IPS-NIHi7 (cell line): Measurements from ENCODE around the gene MGME1.

Experiments
- DNase-seq: peaks from one replicate; pipeline ENCODE4 v3.0.0; 2012; ENCODE audit warnings: mixed read lengths; ENCODE audit errors: extremely low spot score

The MGME1 gene

DNA sequence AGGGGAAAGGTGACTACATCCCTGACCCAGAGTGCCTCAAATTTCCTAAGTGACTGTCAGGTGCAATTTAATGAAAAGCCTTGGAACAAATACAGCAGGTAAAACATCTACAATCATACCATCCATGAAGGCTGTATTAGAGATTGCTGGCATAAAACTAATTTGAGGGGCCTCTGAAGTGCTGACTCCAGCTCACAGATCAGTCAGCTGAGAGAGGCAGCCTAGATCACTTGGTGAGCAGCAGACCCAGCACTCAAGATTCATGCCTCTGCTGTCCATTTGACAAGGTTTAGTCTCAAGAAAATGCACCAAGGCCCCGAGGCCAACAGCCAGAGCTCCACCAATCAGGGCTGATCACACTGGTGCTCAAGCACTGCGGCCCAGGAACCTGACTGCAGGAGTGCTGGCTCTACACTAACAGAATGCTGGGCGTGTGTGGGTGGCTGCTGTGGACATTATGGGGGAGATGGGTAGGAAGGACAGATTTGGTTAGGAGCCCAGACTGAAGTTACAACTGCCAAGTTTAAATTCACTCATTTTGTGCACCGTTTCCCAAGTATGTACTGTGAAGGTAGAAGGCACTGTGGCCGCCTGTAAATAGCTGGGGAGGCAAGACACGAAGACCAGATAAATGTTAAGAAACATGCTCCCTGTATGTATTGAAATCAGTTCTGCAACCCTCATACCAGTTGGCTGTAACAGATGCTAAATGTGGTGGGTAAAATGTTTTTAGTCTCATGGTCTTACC, 28.4 kb upstream of the MGME1 start:
- DNase-seq = peak; percentile 45

DNA sequence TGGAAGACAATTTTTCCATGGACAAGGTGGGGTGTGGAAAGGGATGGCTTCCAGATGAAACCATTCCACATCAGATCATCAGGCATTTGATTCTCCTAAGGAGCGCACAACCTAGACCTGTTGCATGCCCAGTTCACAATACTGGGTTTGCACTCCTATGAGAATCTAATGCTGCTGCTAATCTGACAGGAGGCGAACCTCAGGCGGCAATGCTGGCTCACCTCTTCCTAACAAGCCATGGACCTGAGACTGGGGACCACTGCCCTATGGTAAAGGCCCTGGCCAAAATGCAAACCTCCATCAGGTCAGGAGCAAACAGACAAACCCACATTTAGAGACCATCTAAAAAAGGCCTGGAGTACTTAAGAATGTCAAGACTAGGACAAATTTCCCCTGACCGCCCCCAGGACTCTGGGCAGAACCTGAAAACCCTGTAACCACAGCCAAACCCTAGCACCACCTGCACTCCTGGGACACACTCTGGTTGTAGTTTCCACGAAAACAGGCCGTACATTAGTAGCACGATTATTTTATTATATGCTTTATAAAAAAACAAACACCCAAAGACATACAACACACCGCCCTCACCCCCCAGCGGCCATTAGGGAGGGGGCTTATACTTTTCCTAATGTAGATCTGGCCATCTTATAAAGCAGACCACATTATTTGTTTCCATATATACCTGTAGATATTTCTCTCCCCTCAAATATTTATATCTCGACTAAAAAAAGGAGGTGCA, 27.6 kb upstream of the MGME1 start:
- DNase-seq = no peak

DNA sequence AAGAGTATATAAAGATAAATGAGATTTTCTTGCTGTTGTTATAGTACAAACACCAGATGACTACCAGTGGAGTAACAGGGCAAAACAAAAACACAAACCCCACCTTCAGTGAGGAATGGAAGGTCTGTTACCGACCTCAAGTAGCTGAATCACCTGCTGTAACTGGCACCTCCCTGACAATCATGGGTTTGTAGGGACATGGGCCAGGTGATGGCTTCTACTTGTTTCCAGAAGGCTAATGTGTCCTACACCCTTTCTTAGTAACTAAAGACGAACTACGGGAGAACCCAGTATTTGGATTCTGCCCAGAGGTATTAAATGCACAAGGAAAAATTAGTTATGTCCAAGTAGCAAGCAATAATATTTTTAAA, 27.0 kb upstream of the MGME1 start:
- DNase-seq = no peak

DNA sequence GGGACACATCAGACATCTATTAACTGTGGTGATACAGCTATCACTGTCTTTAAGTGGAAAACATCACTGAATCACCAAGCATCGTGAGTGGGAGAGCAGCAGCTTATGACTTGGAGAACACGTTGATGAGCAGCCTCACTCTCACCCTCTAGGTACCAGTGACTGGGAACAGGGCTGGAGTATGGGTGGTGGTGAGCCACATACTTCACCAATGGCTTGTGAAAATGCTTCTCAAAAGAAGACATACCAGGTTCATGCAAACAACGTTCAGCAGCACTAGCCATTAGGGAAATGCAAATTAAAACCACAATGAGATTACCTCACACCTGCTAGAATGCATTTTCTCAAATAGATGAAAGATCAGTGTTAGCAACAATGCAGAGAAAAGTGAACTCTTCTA, 25.5 kb upstream of the MGME1 start:
- DNase-seq = no peak

DNA sequence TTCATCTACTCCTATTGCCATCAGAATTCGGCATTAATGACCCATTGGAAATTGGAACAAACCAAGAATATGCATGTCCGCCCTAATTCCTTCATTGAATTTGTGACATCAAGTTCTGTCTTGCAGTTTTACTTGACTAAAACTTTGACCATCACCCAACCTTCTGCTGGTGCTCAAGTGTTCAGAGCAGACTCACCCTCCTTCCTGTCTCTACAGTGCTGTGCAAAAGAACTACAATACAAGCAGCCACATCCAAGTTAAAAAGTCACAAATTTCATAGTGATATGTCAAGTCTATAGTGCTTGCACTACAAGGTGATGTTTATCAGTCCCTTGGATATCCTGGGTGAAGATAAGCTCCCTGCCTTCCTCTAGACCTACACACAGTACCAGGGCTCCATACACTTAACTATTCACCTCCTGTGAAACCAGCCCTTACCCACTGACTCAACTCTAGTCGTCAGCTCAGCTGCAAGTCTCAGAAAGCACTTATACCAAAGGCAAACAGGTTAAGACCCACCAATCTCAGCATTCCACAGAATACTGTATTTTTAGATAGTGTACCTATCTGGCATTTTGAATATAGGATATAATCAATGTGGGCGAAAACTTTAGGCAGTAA, 23.9 kb upstream of the MGME1 start:
- no peak for DNase-seq

DNA sequence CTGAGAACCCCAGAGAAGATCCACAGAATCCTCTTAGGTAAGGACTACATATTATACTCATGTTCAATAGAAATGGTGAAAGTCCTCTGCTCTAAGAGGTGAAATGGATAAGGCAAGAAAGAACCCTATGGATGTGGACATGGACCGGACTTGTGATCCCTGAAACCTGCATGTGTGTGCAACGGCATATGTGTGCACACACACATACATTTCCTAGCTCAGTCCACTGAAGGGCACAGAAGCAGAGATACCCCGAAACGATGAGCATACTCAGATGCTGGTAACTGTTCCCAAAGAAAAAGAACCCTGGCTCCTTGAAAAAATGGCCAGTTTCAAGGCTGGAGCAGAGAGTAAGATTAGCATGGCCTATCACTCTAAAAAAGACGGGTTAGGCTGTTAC, 22.8 kb upstream of the MGME1 start:
- no peak for DNase-seq

DNA sequence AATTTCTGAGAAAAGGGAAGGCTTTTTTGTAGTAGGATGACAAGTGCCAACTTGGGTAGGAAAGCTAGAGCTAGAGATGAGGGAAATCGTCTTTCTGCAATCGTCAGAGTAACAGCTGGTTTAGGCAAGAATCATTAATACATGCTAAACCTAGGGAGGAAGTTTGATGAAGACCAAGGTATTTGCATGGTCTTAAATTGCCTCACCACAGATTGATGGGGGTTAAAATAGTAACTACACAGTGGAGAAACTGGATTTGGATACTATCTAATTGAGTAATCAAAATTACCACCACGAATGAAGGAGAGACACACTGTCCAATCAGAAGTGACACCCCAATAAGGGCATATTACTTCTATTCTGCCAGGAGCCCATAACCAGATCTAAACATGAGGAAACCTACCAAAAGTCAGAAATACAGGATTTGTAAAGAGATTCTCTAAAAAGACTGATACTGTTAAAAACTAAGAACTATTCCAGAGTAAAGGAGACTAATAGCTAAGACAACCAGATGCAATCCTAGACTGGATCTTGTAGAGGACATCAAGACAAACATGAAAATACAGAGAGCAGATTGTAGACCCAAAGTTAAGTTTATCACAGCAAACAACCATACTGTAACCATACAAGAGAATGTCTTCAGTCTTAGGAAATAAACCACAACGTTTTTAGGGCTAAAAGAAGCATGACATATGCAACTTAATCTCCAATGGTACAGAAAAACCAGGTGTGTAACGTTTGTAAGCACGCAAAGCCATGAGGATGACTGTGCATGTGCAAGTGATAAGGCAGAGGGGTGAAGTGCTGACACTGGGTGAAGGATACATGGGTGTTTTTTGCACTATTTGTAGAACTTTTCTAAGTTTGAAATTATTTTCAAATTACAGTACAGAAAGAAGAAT, 22.0 kb upstream of the MGME1 start:
- DNase-seq = no peak

DNA sequence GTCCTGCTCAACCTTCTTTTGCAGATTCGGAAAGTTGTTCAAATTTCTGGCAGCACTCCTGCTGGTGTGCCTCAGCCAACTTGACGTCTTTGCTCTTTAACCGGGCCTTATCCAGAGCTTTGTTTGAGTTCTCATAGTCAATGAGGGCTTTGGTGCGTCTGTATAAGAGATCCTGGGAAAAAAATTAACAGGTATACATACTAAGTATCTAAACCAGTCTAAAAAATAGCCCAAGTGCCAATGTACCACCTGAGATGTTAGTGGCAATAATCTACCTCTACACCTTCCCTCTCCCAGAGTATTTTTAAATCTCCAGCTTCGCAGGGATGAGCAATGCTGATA, 21.4 kb upstream of the MGME1 start:
- DNase-seq = no peak

DNA sequence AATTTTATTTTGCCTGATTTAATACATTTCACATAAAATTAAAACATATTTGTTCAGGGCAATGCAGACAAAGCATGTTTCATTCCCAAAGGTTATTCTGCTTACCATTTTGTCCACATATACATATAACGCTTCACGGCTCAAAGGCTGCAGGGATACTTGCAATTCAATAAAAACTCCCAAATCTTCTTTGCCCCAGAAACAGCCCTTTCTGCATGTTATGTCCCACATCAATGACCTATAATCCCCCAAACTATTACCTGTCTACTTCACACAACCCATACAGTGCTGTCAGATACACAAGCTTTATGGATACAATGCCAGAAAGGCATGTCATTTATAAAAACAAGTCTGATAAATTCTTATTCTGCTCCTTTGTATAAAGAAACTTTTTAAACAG, 20.4 kb upstream of the MGME1 start:
- DNase-seq = no peak

DNA sequence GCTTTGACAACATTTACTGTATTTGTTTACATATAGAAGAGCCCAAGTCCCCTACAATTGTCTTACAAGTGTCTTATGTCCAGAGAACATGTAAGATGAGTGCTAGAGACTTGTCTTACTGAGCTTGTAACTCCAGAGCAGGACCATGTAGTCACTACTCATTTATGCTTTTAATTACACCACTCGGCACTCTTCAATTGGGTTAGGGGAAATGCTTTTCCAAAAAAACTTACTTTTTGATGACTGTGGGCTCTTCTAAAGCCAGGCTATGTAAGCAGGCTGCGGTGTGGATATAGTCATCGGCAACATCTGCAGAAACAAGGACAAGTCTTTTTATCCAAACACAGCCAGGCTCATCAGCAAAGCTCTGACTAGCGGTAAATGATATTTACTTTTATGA, 18.9 kb upstream of the MGME1 start:
- no peak for DNase-seq

DNA sequence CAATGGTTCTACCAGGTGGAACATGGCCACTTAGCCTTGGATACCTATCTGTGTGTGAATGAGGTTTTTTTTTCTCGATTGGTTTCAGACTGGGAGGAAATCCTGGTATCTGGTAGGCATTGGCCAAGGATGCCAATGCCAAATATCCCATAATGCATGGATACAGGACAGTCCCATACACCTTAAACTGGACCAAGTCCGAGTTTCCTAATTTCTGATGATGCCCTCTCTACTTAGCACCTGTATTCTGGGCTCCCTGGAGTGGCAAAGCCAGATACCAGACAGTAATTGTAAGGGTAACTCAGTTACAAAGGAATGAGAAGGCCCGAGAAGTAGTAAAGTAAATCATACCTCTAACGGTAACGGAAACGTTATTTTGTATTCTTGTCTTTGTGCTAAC, 18.1 kb upstream of the MGME1 start:
- no peak for DNase-seq

DNA sequence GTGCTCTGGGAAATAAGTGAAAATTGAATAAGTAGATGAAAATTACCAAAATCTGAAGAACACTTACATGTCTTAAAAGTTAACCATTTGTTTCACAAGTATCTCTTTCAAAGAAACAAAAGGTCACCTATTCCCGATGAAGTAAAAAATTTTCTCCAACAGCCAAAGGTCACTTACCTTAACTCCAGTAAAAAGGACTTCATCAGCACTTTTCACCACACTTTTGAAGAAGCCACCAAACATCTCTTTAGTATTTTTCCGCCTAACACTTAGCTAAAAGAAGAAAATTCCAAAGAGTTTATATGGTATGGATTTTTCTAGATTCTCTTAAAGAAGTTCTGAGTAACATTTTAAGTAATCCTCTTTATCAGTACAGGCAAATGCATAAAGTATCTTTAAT, 17.5 kb upstream of the MGME1 start:
- no peak for DNase-seq

DNA sequence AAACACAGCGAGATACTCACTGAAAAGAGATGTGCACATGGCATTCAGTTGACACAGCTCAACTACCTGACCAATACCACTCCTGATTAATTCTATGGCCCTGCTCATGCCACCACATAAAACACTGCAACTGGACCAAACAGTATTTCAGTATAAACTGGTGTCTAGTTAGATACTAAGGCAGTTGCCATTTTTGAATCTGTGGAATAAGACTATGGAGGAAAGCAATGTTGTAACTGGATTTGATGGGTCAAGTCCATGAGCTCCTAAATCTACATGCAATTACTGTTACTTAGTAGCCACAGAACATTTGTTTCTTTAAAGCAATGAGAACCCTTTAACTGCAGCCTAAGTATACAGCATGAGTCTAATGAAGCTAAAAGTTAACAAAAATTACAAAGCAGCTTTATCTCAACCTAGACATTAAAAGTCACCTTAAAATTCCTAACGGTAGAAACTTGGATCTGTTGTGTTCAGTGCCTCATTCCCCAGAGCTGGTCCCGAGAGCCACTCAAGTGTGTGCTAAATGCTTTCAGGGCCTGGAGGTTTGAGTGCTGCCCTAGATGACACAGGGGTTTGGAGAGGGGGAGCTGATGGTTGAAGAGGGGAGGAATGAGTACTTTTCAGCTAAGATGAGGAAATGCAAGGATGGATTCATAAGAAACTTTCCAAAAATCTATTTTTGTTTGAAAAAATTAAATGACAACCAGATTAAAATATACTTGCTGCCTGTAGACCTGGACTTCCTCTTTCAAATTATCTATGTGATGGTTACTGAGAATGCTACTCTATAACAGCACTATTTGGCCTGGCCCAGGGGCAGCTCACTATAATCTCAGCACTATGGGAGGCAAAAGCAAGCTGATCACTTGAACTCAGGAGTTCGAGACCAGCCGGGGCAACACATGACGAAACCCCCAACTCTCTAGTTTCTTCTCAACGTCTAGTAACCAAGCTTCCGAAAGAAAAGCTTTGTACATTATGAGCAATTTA, 15.8 kb upstream of the MGME1 start:
- no peak for DNase-seq

DNA sequence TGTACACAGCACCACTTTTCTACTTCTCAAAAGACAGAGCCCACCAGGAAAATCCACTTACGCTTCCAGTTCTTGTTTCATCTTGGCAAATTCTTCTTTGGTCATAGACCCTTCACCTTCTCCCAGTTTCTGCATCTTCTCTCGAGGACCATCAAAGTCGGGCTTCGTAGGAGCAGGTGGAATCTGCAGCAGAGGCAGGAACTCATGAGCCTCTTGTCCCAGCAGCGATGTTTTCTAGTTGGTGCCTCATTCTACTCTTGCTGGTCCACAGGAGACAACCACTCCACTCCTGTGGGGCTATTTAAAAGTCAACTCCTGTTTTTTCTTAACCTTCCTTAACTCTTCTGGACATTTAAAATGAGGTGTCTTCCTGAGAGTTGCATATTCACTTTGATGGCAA, 14.9 kb upstream of the MGME1 start:
- no peak for DNase-seq

DNA sequence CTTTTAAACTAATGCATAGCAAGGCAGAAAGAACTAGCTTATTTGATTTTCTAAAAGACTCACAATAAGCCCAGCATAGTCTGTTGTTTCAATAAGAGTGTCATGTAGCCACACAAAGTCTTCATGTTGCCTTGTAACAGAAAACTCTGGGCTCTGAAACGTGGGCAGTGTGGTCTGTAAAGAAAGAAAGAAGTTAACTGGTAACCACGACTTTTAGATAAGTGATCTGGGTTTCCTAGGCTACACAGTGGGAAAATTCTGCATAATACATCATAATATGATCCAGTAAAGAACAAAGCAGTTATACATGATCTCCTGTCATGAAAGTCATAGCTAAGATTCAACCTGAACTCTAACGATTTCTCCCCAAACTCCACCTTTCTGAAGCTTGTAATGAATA, 13.5 kb upstream of the MGME1 start:
- DNase-seq = no peak

DNA sequence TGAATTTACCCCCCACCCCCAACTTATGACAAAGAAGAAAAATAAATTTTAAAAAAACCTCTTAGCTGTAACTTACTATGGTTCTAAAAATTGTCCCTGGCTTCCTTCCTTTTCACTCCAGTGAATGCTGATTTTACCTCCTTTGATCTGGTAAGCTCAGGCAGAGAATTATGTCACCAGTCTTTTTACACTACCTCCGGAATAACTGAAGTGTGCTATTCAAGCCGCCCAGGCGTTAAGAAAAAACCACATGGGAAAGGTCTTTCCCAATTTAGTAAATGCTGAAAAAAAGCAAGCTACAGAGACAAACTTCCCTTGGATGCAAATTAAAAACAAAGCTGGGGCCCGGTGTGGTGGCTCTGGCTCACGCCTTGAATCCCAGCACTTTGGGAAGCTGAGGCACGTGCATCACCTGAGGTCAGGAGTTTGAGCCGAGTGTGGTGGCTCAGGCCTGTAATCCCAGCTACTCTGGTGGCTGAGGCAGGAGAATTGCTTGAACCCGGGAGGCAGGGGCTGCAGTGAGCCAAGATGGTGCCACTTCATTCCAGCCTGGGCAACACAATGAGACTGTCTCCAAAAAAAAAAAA, 12.6 kb upstream of the MGME1 start:
- DNase-seq = no peak

DNA sequence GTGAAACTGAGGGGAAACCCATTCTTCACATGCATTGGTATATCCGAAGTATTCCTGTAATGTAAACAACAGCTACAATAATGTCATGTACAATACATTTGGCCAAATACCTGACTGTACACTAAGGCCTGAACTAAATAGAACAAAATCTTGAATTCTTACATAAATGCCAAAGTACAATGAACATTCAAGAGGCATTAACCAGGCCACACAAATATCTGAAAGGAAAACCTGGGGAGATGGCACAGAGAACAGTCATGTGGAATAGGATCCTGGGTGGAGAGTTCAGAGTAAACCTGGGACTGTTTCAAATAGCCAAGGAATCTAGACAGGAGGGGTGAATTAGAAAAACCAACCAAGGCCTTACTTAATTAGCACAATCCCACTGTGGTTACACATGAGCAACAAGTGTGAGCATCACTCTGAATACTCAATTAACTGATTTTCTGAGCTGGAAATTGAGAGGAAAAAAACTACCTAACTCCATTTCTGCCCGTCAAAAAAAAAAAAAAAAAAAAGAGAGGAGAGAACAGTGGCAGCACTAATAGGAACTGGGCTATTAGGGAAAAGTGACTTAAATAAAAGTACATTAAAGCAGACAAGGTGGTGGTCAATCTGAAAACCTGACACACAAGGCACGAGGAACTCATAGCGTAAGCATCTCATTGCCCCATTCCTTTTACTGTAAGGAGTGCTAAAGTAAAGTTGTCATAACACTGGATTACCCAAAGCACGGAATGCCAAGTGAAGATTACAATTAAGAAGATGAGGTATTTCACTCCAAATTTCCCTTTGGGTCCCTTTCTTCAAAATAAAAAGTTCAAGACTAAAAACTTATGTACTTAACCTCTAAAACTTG, 11.1 kb upstream of the MGME1 start:
- no peak for DNase-seq

DNA sequence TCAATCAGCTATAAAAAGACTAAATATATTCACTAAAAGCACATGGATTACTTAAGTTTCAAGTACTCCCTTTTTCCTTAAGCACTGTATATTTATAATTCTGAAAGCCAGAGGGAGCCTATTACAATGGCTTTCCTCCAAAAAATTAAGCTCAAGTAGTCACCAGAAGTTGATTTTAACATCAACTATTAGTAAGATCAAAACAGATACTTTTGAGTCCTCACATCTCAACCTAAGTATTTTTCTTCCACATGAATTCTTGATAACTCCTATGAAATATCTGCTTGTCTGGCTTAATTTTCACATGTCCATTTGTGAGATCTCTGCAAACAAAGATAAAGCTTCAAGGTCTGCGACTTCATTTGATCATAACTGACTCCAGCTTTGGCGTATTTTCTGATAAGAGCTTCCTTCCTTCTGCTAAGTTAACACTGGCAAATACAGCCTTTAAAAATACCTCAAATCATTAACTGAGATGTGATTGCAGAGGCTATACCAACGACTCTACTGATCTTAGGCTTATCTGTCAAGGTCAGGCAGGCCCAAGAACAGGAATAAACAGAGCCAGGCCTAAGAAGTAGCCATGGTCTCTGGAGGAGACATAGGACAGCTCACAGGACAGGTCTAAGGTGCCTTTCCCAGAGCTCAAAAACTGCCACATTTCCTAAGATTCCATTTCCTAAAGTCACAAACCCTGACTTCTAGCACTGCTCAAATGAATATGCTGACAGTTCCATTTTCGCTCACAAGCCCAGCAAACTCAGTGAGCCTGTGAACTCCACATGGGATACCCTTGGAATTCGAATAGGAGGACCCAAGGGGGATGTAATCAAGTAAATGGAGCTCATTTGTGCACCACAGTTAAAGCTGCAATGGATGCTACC, 10.2 kb upstream of the MGME1 start:
- no peak for DNase-seq

DNA sequence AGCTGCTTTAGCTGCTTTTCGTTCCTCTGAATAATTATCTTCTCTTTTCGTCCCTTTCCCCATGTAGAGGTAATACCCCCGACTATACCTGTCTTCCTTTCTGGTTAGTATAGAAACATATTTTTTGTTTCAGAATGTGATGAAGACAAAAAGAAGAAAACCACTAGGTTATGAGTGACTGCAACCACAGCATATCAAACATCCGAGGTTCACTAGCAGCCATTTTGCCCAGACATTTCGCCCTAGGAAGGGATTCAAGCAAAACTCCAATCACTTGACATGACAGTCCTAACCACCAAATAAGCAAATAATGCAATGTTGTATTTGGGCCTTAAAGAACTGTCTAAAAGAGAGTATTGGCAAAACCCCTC, 9.6 kb upstream of the MGME1 start:
- DNase-seq = no peak
